GM12891 (cell line): ENCODE results near the gene ZNF385D.

ENCODE experiments used
- POLR2A ChIP-seq: IDR thresholded peaks from 2 replicates; pipeline ENCODE4 v1.6.1; 2011; ENCODE audit warnings: low read depth, low read length, control low read depth
- POLR2AphosphoS5 ChIP-seq: IDR thresholded peaks from 2 replicates; pipeline ENCODE4 v1.6.1; 2011; ENCODE audit warnings: low read depth, low read length, control low read depth
- POU2F2 ChIP-seq: IDR thresholded peaks from 2 replicates; pipeline ENCODE4 v1.6.1; 2011; ENCODE audit warnings: low read depth, mild to moderate bottlenecking, control low read depth, low read length, moderate library complexity
- SPI1 ChIP-seq: IDR thresholded peaks from 2 replicates; pipeline ENCODE4 v1.6.1; 2011; ENCODE audit warnings: low read depth, low read length, control low read depth
- TAF1 ChIP-seq: IDR thresholded peaks from 2 replicates; pipeline ENCODE4 v1.6.1; 2011; ENCODE audit warnings: low read depth, low read length, control low read depth

DNA sequence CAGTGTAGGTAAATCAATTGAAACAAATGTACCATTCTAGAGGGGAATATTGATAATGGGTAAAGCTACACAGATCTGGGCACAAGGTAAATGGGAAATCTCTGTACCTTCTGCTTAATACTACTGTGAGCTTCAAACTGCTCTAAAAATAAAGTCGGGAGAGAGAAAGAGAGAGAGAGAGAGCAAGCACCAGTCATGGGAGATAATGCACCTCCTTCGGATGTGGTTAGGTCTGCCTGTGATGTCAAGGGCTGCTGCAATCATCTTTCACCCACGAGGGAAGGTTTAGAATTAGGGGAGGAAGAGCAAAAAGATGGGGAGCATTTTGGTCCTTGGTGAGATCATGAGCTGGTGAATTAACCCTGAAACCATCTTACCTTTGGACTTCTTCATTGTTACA, 219.1 kb downstream of the ZNF385D start:
- no peak for TF ChIP-seq POLR2AphosphoS5
- TF ChIP-seq POLR2A, result no peak
- no peak for TF ChIP-seq POU2F2
- TF ChIP-seq SPI1, result no peak
- no peak for TF ChIP-seq TAF1
